Measurements from ENCODE around the gene NTNG2.

DNA sequence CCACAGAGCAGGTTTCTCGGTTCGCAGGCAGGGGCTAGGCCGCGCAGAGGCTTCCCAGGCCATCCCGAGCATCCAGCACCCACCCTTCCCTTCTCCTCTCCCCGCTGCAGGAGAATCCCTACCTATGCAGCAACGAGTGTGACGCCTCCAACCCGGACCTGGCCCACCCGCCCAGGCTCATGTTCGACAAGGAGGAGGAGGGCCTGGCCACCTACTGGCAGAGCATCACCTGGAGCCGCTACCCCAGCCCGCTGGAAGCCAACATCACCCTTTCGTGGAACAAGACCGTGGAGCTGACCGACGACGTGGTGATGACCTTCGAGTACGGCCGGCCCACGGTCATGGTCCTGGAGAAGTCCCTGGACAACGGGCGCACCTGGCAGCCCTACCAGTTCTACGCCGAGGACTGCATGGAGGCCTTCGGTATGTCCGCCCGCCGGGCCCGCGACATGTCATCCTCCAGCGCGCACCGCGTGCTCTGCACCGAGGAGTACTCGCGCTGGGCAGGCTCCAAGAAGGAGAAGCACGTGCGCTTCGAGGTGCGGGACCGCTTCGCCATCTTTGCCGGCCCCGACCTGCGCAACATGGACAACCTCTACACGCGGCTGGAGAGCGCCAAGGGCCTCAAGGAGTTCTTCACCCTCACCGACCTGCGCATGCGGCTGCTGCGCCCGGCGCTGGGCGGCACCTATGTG, 36.1 kb downstream of the NTNG2 start:
- TF ChIP-seq CTCF (IDR thresholded peaks at IDR 0.05) (no peak), POLR2A (IDR thresholded peaks at IDR 0.05) (no peak)
